IMR-90 (cell line): ENCODE results near the gene ZBTB40. TPM values are rescaled to one million over a fixed set of nuclear protein-coding genes. Genes with fewer than 3 reads are reported as not detected.

ENCODE experiments used
- ATAC-seq: fragments of 200-7000 bp; cut with Tn5 transposase; 2 replicates; pipeline ENCODE4 v1.9.1; 2020; ENCODE audit warnings: low read depth, mild to moderate bottlenecking, moderate library complexity
- BruUV-seq: library from RNA; stranded (reverse); fragments of 400-500 nt; replicated peaks from 2 replicates; lab custom pipeline; 2021; lab: Mats Ljungman, UMichigan
- CTCF ChIA-PET: fragments of 300-600 bp; formaldehyde crosslinking; extraction: SDS; loops from one replicate; lab custom pipeline; 2021; ENCODE audit warnings: antibody characterized with exemption; lab: Yijun Ruan, JAX
- POLR2A ChIA-PET: fragments of 300-600 bp; sonication (Branson Sonifier 250); formaldehyde crosslinking; loops from one replicate; lab custom pipeline; 2022; ENCODE audit warnings: antibody characterized with exemption; ENCODE audit not compliant: unreplicated experiment; lab: Charles Lee
- DNase-seq: peaks from one replicate; pipeline ENCODE4 v3.0.0; 2013
- H2AFZ ChIP-seq: replicated peaks from 2 replicates; pipeline ENCODE3; 2013; ENCODE audit warnings: low read length, mild to moderate bottlenecking; ENCODE audit not compliant: poor library complexity
- H2AK5ac ChIP-seq: 2 replicates; pipeline ENCODE4 v1.6.1; 2013; ENCODE audit warnings: low read depth, low read length, inconsistent platforms
- H2AK9ac ChIP-seq: replicated peaks from 2 replicates; pipeline ENCODE3; 2013; ENCODE audit warnings: mild to moderate bottlenecking, low read depth, low read length, moderate library complexity; ENCODE audit not compliant: poor library complexity
- H2BK120ac ChIP-seq: 2 replicates; pipeline ENCODE4 v1.6.1; 2013; ENCODE audit warnings: low read depth, low read length, inconsistent platforms
- H2BK15ac ChIP-seq: 3 replicates; pipeline ENCODE4 v1.6.1; 2013; ENCODE audit warnings: low read depth, low read length, inconsistent platforms
- H2BK20ac ChIP-seq: 2 replicates; pipeline ENCODE4 v1.6.1; 2013; ENCODE audit warnings: low read depth, mild to moderate bottlenecking, inconsistent platforms, low read length, moderate library complexity
- H2BK5ac ChIP-seq: 2 replicates; pipeline ENCODE4 v1.6.1; 2013; ENCODE audit warnings: mild to moderate bottlenecking, low read depth, low read length, inconsistent platforms; ENCODE audit not compliant: poor library complexity, severe bottlenecking
- H3K14ac ChIP-seq: replicated peaks from 2 replicates; pipeline ENCODE4 v1.6.1; 2013; ENCODE audit warnings: low read depth, low read length, inconsistent platforms
- H3K18ac ChIP-seq: 2 replicates; pipeline ENCODE4 v1.6.1; 2013; ENCODE audit warnings: low read depth, low read length, control low read depth
- H3K23ac ChIP-seq: 2 replicates; pipeline ENCODE4 v1.6.1; 2013; ENCODE audit warnings: low read depth, low read length, inconsistent platforms
- H3K27ac ChIP-seq: 2 replicates; pipeline ENCODE4 v1.5.1; 2013; ENCODE audit warnings: mild to moderate bottlenecking, control low read depth, low read length; ENCODE audit not compliant: insufficient read depth
- H3K27me3 ChIP-seq: 2 replicates; pipeline ENCODE4 v1.6.1; 2013; ENCODE audit warnings: low read length; ENCODE audit not compliant: control insufficient read depth, insufficient read depth
- H3K36me3 ChIP-seq: 2 replicates; pipeline ENCODE4 v1.6.1; 2013; ENCODE audit warnings: low read length, mixed read lengths; ENCODE audit not compliant: control insufficient read depth, insufficient read depth
- H3K4ac ChIP-seq: 2 replicates; pipeline ENCODE4 v1.6.1; 2013; ENCODE audit warnings: low read depth, low read length, inconsistent platforms
- H3K4me1 ChIP-seq: 2 replicates; pipeline ENCODE4 v1.6.1; 2013; ENCODE audit warnings: low read length, mixed read lengths; ENCODE audit not compliant: control insufficient read depth, insufficient read depth
- H3K4me2 ChIP-seq: 2 replicates; pipeline ENCODE4 v1.6.1; 2013; ENCODE audit warnings: low read depth, mild to moderate bottlenecking, control low read depth, low read length, moderate library complexity
- H3K4me3 ChIP-seq: 2 replicates; pipeline ENCODE4 v1.5.1; 2013; ENCODE audit warnings: low read depth, mild to moderate bottlenecking, control low read depth, low read length, moderate library complexity; ENCODE audit not compliant: insufficient read depth
- H3K56ac ChIP-seq: 2 replicates; pipeline ENCODE4 v1.6.1; 2013; ENCODE audit warnings: low read length, inconsistent platforms; ENCODE audit not compliant: insufficient read depth; ENCODE audit errors: extremely low read depth
- H3K79me1 ChIP-seq, 2 experiments: 2 replicates each; pipeline ENCODE4 v1.6.1; 2013; ENCODE audit warnings: low read length in 2 of 2, inconsistent platforms in 1 of 2, low read depth in 1 of 2
- H3K9ac ChIP-seq: 2 replicates; pipeline ENCODE4 v1.6.1; 2013; ENCODE audit warnings: low read depth, low read length, control low read depth
- H3K9me1 ChIP-seq: 2 replicates; pipeline ENCODE4 v1.6.1; 2013; ENCODE audit warnings: low read length, inconsistent platforms; ENCODE audit not compliant: insufficient read depth
- H3K9me3 ChIP-seq: 2 replicates; pipeline ENCODE4 v1.6.1; 2013; ENCODE audit warnings: low read length; ENCODE audit not compliant: control insufficient read depth, insufficient read depth
- H4K20me1 ChIP-seq: 2 replicates; pipeline ENCODE4 v1.6.1; 2013; ENCODE audit warnings: low read length, inconsistent platforms; ENCODE audit not compliant: insufficient read depth
- H4K5ac ChIP-seq: 2 replicates; pipeline ENCODE4 v1.6.1; 2013; ENCODE audit warnings: mild to moderate bottlenecking, low read depth, low read length, control low read depth
- H4K8ac ChIP-seq, 2 experiments: 2 replicates each; pipeline ENCODE4 v1.6.1; 2013; ENCODE audit warnings: low read depth in 2 of 2, low read length in 2 of 2, control low read depth in 1 of 2, inconsistent platforms in 1 of 2
- H4K91ac ChIP-seq: 2 replicates; pipeline ENCODE4 v1.6.1; 2013; ENCODE audit warnings: low read depth, low read length, inconsistent platforms; ENCODE audit not compliant: insufficient read depth
- BHLHE40 ChIP-seq: fragments of 150-350 bp; IDR thresholded peaks from 2 replicates; pipeline ENCODE4 v1.6.1; 2016; ENCODE audit warnings: mild to moderate bottlenecking, low read depth, low read length
- CEBPB ChIP-seq: IDR thresholded peaks from 2 replicates; pipeline ENCODE4 v1.6.1; 2012; ENCODE audit warnings: low read depth, low read length, improper control_type of control experiment
- CHD1 ChIP-seq: IDR thresholded peaks from 2 replicates; pipeline ENCODE4 v1.6.1; 2012; ENCODE audit warnings: low read depth, low read length, improper control_type of control experiment
- ELK1 ChIP-seq: fragments of 150-350 bp; IDR thresholded peaks from 2 replicates; pipeline ENCODE4 v1.6.1; 2016; ENCODE audit warnings: low read depth, mild to moderate bottlenecking, low read length, moderate library complexity, borderline replicate concordance
- FOS ChIP-seq: fragments of 150-350 bp; IDR thresholded peaks from 2 replicates; pipeline ENCODE4 v1.6.1; 2016; ENCODE audit warnings: low read depth, low read length
- MAFK ChIP-seq: IDR thresholded peaks from 2 replicates; pipeline ENCODE4 v1.6.1; 2012; ENCODE audit warnings: low read depth, low read length, improper control_type of control experiment
- MAZ ChIP-seq: IDR thresholded peaks from 2 replicates; pipeline ENCODE4 v1.6.1; 2012; ENCODE audit warnings: low read depth, mild to moderate bottlenecking, low read length, improper control_type of control experiment, moderate library complexity, borderline replicate concordance
- MXI1 ChIP-seq: IDR thresholded peaks from 2 replicates; pipeline ENCODE4 v1.6.1; 2012; ENCODE audit warnings: low read depth, mild to moderate bottlenecking, low read length, moderate library complexity, borderline replicate concordance
- NFE2L2 ChIP-seq: fragments of 150-350 bp; IDR thresholded peaks from 2 replicates; pipeline ENCODE4 v1.6.1; 2016; ENCODE audit warnings: low read depth, mild to moderate bottlenecking, low read length
- POLR2A ChIP-seq: IDR thresholded peaks from 2 replicates; pipeline ENCODE4 v1.6.1; 2012; ENCODE audit warnings: mild to moderate bottlenecking, low read depth, low read length
- RAD21 ChIP-seq: IDR thresholded peaks from 2 replicates; pipeline ENCODE4 v1.6.1; 2012; ENCODE audit warnings: low read length, improper control_type of control experiment
- RCOR1 ChIP-seq: IDR thresholded peaks from 2 replicates; pipeline ENCODE4 v1.6.1; 2012; ENCODE audit warnings: mild to moderate bottlenecking, low read length, improper control_type of control experiment; ENCODE audit not compliant: insufficient replicate concordance
- RFX5 ChIP-seq: IDR thresholded peaks from 2 replicates; pipeline ENCODE4 v1.8.0; 2012; ENCODE audit warnings: low read depth, mild to moderate bottlenecking, low read length, moderate library complexity
- SMC3 ChIP-seq: fragments of 150-350 bp; IDR thresholded peaks from 2 replicates; pipeline ENCODE4 v1.6.1; 2016; ENCODE audit warnings: low read depth, mild to moderate bottlenecking, antibody characterized with exemption, low read length, moderate library complexity
- USF2 ChIP-seq: fragments of 150-350 bp; IDR thresholded peaks from 2 replicates; pipeline ENCODE4 v1.6.1; 2017; ENCODE audit warnings: mild to moderate bottlenecking, antibody characterized with exemption, low read length, low read depth
- WGBS, 2 experiments: methylation state at CpG; one replicate each; pipeline versions ENCODE4 v1.1.5 to v1.1.7; 2013; ENCODE audit warnings: missing lambda C conversion rate in 2 of 2; ENCODE audit not compliant: insufficient read length in 1 of 2; ENCODE audit errors: extremely low coverage in 2 of 2; 5-methylcytosine and 5-hydroxymethylcytosine counted together
- dilution Hi-C: fragments of 300-500 bp; cut with HindIII; formaldehyde crosslinking; loops from one replicate; pipeline ENCODE4 v1.14.3; 2018; ENCODE audit warnings: low sequenced_read_pairs; ENCODE audit not compliant: unreplicated experiment
- in situ Hi-C: fragments of 300-500 bp; cut with MboI; formaldehyde crosslinking; loops from 3 replicates; pipeline ENCODE4 v1.14.3; 2019; ENCODE audit warnings: low sequenced_read_pairs, inconsistent platforms, mixed read lengths
- intact Hi-C: fragments of 100-400 bp; cut with micrococcal nuclease; formaldehyde crosslinking; loops from 2 replicates; pipeline ENCODE4 v1.10.0; 2022
- polyA plus RNA-seq, 3 experiments: library from polyadenylated mRNA; depleted of rRNA; stranded (reverse); fragments of >200 nt; gene quantifications; 2 replicates each; pipeline ENCODE4 v1.2.3, GENCODE V29; 2012; ENCODE audit warnings: low replicate concordance in 1 of 3
- total RNA-seq: library from RNA; depleted of rRNA; stranded (reverse); fragments of >200 nt; gene quantifications from 2 replicates; pipeline ENCODE4 v1.2.3, GENCODE V29; 2012
- TF ChIP-seq, protein P1 (sequence below): conservative IDR thresholded peaks from 2 replicates; pipeline ENCODE4 v1.5.1; 2012; ENCODE audit warnings: mild to moderate bottlenecking, low read depth, low read length, improper control_type of control experiment

ZBTB40 gene
- total and polyA plus RNA-seq, 2 of the 4 experiments (the other 2 are of a cell fraction): 6.0 to 9.7 TPM

- H4K8ac ChIP-seq: no peak overlapping the region
- H2AK9ac ChIP-seq: no peak overlapping the region
- peaks cover 5% of the 10 kb centered on the region for H3K9me3 ChIP-seq
- no peak overlapping the region for H4K91ac ChIP-seq
- 0% methylated on average over 1 of the region's 5 CpGs; no CpG with 5 or more reads in 1 of the 2 experiments for WGBS, 2 experiments
- H3K36me3 ChIP-seq: no peaks in the 10 kb centered on the region
- no peak overlapping the region for H2BK120ac ChIP-seq
- H2BK5ac ChIP-seq: no peak overlapping the region
- H3K9ac ChIP-seq: no peak overlapping the region
- H2AK5ac ChIP-seq: no peak overlapping the region
- H4K5ac ChIP-seq: no peak overlapping the region
- dilution Hi-C loops: no loop called here
- no peak overlapping the region for H3K27ac ChIP-seq
- H3K9me1 ChIP-seq: 0 out of 2 replicates have a peak, but pooled peaks cover 2% of the 10 kb centered on the region
- H3K4me1 ChIP-seq: peaks cover 2% of the 10 kb centered on the region
- H3K23ac ChIP-seq: no peak overlapping the region
- no peak overlapping the region for H2BK20ac ChIP-seq
- H3K27me3 ChIP-seq: no peaks in the 10 kb centered on the region
- CTCF ChIA-PET: no interaction called here
- H2AFZ ChIP-seq: no peak overlapping the region
- ATAC-seq (no peak), DNase-seq (no peak)
- no peak overlapping the region for H2BK15ac ChIP-seq
- POLR2A ChIA-PET: no interaction called here
- H4K20me1 ChIP-seq: no peaks in the 10 kb centered on the region
- no peak overlapping the region for H3K14ac ChIP-seq
- no TSS peak for BruUV-seq
- no peak overlapping the region for H3K4me3 ChIP-seq
- no peak overlapping the region for H3K56ac ChIP-seq
- no peak overlapping the region for H3K4ac ChIP-seq
- no peak for TF ChIP-seq RFX5
- no peak for TF ChIP-seq CEBPB
- TF ChIP-seq RAD21: no peak
- TF ChIP-seq, protein P1, sequence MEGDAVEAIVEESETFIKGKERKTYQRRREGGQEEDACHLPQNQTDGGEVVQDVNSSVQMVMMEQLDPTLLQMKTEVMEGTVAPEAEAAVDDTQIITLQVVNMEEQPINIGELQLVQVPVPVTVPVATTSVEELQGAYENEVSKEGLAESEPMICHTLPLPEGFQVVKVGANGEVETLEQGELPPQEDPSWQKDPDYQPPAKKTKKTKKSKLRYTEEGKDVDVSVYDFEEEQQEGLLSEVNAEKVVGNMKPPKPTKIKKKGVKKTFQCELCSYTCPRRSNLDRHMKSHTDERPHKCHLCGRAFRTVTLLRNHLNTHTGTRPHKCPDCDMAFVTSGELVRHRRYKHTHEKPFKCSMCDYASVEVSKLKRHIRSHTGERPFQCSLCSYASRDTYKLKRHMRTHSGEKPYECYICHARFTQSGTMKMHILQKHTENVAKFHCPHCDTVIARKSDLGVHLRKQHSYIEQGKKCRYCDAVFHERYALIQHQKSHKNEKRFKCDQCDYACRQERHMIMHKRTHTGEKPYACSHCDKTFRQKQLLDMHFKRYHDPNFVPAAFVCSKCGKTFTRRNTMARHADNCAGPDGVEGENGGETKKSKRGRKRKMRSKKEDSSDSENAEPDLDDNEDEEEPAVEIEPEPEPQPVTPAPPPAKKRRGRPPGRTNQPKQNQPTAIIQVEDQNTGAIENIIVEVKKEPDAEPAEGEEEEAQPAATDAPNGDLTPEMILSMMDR: no peak
- no peak for TF ChIP-seq ELK1
- TF ChIP-seq MXI1: no peak
- TF ChIP-seq POLR2A: no peak
- TF ChIP-seq USF2: no peak
- no peak for TF ChIP-seq BHLHE40
- no peak for TF ChIP-seq NFE2L2
- no peak for TF ChIP-seq RCOR1
- TF ChIP-seq MAFK: no peak
- TF ChIP-seq MAZ: no peak
- TF ChIP-seq SMC3: no peak
- TF ChIP-seq CHD1: no peak
- TF ChIP-seq FOS: no peak
- no peak overlapping the region for H3K18ac ChIP-seq
- H3K4me2 ChIP-seq: no peak overlapping the region
- in situ Hi-C loops: loop anchor here (25.0 kb wide), 1 partner anchor 495 kb away; no protein-coding TSS in a partner anchor
- intact Hi-C loops: no loop called here
- H3K79me1 ChIP-seq: no peaks in the 10 kb centered on the region
These were observed 9.3 kb upstream of the ZBTB40 start for GRCh38 chr1:22442212-22442894.
